Heart left ventricle (tissue), 13 donors: Measurements from ENCODE around the gene MAGEB17.

Experiments used
- POLR2A ChIP-seq, 2 donors: fragments of 450-650 bp; IDR thresholded peaks; one replicate each; pipeline ENCODE4 v1.6.1; 2017; ENCODE audit warnings: antibody characterized with exemption in 2 of 2, mild to moderate bottlenecking in 2 of 2, moderate library complexity in 2 of 2
- TF ChIP-seq, protein P1 (sequence below), 12 donors: fragments of 200-600 bp; sonication (generic) in 4 of 12; IDR thresholded peaks; one replicate each; pipeline versions ENCODE4 v1.5.0 to v1.8.0; 2018 to 2022; ENCODE audit warnings: antibody characterized with exemption in 12 of 12, mild to moderate bottlenecking in 5 of 12
- donor health status: ischemic (EF 13 %, LVEDD 7.1; RV severe dilation, severe dysfunction).
- donor health status: DM: no; HTN: yes; CAD: no.
- donor health status: DM: no; HTN: no; CAD: no.
- donor health status: ischemic (EF 25% LVEDD 6.9; RV normal size, moderate dysfunction).
- donor health status: ischemic (EF 25% LVEDD 5.7; RV mildly dilated, moderate dysfunction).
- donor health status: ischemic (EF 35%, LVEDD 5.7; RV mildly dilated, moderate dysfunction).
- donor health status: nonischemic (EF 11% LVEDD 7.7; RV severe dilation, severe dysfunction).
- donor health status: DM: yes; HTN: yes; CAD: no.
- donor health status: PGD.
- donor health status: ischemic (EF 29% LVEDD 5.4; RV normal size, mild dysfunction).
- donor health status: nonischemic (EF 23%, LVEDD 6.1; RV moderate dilation, normal function).

DNA sequence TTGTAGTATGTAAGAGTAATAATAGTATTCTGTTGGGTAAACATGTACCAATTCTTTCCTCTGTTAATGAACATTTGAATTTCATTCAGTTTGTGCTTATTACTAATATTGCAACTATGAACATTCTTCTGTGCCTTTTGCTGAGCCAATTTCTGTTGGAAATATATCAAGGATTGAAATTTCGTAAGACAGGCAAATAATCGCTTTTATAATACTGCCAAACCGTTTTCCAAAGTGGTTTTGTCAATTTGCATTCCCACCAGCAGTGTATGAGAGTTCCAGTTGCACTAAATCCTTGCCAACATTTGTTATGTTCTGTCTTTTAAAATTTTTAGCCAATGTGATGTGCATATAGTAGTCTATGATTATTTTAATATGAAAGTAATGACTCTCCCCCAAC is 38.6 kb downstream of the MAGEB17 start:
- TF ChIP-seq POLR2A (IDR thresholded peaks at IDR 0.05): no peak
- TF ChIP-seq, protein P1, sequence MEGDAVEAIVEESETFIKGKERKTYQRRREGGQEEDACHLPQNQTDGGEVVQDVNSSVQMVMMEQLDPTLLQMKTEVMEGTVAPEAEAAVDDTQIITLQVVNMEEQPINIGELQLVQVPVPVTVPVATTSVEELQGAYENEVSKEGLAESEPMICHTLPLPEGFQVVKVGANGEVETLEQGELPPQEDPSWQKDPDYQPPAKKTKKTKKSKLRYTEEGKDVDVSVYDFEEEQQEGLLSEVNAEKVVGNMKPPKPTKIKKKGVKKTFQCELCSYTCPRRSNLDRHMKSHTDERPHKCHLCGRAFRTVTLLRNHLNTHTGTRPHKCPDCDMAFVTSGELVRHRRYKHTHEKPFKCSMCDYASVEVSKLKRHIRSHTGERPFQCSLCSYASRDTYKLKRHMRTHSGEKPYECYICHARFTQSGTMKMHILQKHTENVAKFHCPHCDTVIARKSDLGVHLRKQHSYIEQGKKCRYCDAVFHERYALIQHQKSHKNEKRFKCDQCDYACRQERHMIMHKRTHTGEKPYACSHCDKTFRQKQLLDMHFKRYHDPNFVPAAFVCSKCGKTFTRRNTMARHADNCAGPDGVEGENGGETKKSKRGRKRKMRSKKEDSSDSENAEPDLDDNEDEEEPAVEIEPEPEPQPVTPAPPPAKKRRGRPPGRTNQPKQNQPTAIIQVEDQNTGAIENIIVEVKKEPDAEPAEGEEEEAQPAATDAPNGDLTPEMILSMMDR (IDR thresholded peaks at IDR 0.05): no peak
